Measurements from ENCODE around the gene MTA3. TPM values are rescaled to one million over a fixed set of nuclear protein-coding genes. Genes with fewer than 3 reads are reported as not detected.

The MTA3 gene
- total RNA-seq, 6 experiments from 2014 or later: 6.3 to 13.0 (median 11.4) TPM

- intact Hi-C loops (cut with DNase I): no loop called here
- Histone ChIP-seq H3K27me3 (no peaks in the 10 kb centered on the region), H3K36me3 (no peaks in the 10 kb centered on the region), H3K27ac (no peak overlapping the region), H3K4me1 (no peaks in the 10 kb centered on the region), H3K4me3 (no peak overlapping the region), H3K9me3 (no peaks in the 10 kb centered on the region)
- ATAC-seq: no peak
- no peak for TF ChIP-seq CTCF (IDR thresholded peaks at IDR 0.05)
- no peak for TF ChIP-seq POLR2A (IDR thresholded peaks at IDR 0.05)
- DNase-seq: no peak
Observed at GRCh38 chr2:42696987-42697386, 128.6 kb downstream of the MTA3 start.

GRCh38 chr2:42698940-42699339 is 130.5 kb downstream of the MTA3 start:
- Histone ChIP-seq H3K27me3 (no peaks in the 10 kb centered on the region), H3K4me3 (no peak overlapping the region), H3K4me1 (no peaks in the 10 kb centered on the region), H3K27ac (no peak overlapping the region), H3K36me3 (no peaks in the 10 kb centered on the region), H3K9me3 (no peaks in the 10 kb centered on the region)
- DNase-seq (no peak), ATAC-seq (no peak)
- TF ChIP-seq POLR2A (IDR thresholded peaks at IDR 0.05) (no peak), CTCF (IDR thresholded peaks at IDR 0.05) (no peak)
- WGBS (ENCODE audit: insufficient coverage, low coverage, low lambda C conversion rate, missing lambda C conversion rate): 83% methylated on average over 2 of the region's 4 CpGs
- intact Hi-C loops (cut with DNase I): no loop called here

GRCh38 chr2:42706836-42707235 is 138.4 kb downstream of the MTA3 start:
- ATAC-seq: no peak
- 76% methylated on average over 3 of the region's 3 CpGs for WGBS (ENCODE audit: insufficient coverage, low coverage, low lambda C conversion rate, missing lambda C conversion rate)

GRCh38 chr2:42708179-42708578 is 139.7 kb downstream of the MTA3 start:
- TF ChIP-seq POLR2A (IDR thresholded peaks at IDR 0.05) (no peak), CTCF (IDR thresholded peaks at IDR 0.05) (no peak)
- no peaks in the 10 kb centered on the region for H3K4me1 ChIP-seq
- ATAC-seq: no peak

More at GRCh38 chr2:42706836-42707235, 138.4 kb downstream of the MTA3 start:
- intact Hi-C loops (cut with DNase I): no loop called here
- DNase-seq: no peak
- Histone ChIP-seq H3K27ac (no peak overlapping the region), H3K9me3 (no peaks in the 10 kb centered on the region), H3K4me3 (no peak overlapping the region), H3K36me3 (peaks cover 0 to 4% (median 0%) of the 10 kb centered on the region in 4 donors), H3K27me3 (no peaks in the 10 kb centered on the region), H3K4me1 (no peaks in the 10 kb centered on the region)
- TF ChIP-seq POLR2A (IDR thresholded peaks at IDR 0.05): no peak
- TF ChIP-seq CTCF (IDR thresholded peaks at IDR 0.05): no peak

GRCh38 chr2:42711896-42712295 is 143.5 kb downstream of the MTA3 start:
- ATAC-seq (no peak), DNase-seq (no peak)
- Histone ChIP-seq H3K9me3 (no peaks in the 10 kb centered on the region), H3K4me3 (no peak overlapping the region), H3K27me3 (no peaks in the 10 kb centered on the region), H3K27ac (no peak overlapping the region), H3K36me3 (peaks cover 0 to 4% (median 0%) of the 10 kb centered on the region in 4 donors), H3K4me1 (no peaks in the 10 kb centered on the region)
- intact Hi-C loops (cut with DNase I): no loop called here
- TF ChIP-seq CTCF (IDR thresholded peaks at IDR 0.05) (no peak), POLR2A (IDR thresholded peaks at IDR 0.05) (no peak)
- WGBS (ENCODE audit: insufficient coverage, low coverage, low lambda C conversion rate, missing lambda C conversion rate): 100% methylated on average over 1 of the region's 1 CpG

More at GRCh38 chr2:42708179-42708578, 139.7 kb downstream of the MTA3 start:
- H3K27ac ChIP-seq: no peak overlapping the region
- no peaks in the 10 kb centered on the region for H3K9me3 ChIP-seq
- no peak overlapping the region for H3K4me3 ChIP-seq
- DNase-seq: no peak
- 46% methylated on average over 4 of the region's 6 CpGs for WGBS (ENCODE audit: insufficient coverage, low coverage, low lambda C conversion rate, missing lambda C conversion rate)
- intact Hi-C loops (cut with DNase I): no loop called here
- peaks cover 0 to 4% (median 0%) of the 10 kb centered on the region in 4 donors for H3K36me3 ChIP-seq
- no peaks in the 10 kb centered on the region for H3K27me3 ChIP-seq
